Right ventricle myocardium superior (tissue), 1 donor: ENCODE measurements around the gene DPH6. TPM values are rescaled to one million over a fixed set of nuclear protein-coding genes. Genes with fewer than 3 reads are reported as not detected.
A peak's percentile ranks its signal among the peaks of the same experiment; 100 is the strongest.
"Not testable (repeated sequence)": the region's sequence is repeated elsewhere in the genome, so short reads cannot be mapped to it uniquely, and the experiment has no call there.

Experiments
- ATAC-seq: fragments of 200-7000 bp; cut with Tn5 transposase; one replicate; pipeline ENCODE4 v1.9.1; 2020; ENCODE audit warnings: mild to moderate bottlenecking; ENCODE audit not compliant: poor library complexity
- DNase-seq: peaks from one replicate; pipeline ENCODE4 v3.0.0-alpha.2; 2020
- intact Hi-C: fragments of 100-400 bp; cut with DNase I; formaldehyde crosslinking; loops from one replicate; pipeline ENCODE4 v1.11.2; 2022
- long read RNA-seq: library from polyadenylated mRNA; unstranded; transcript quantifications from one replicate; pipeline ENCODE4 v2.0.0, GENCODE V29; 2021
- total RNA-seq: library from RNA; stranded (reverse); fragmentation: NEBNext Ultra II Directional; extraction: Animal tissue kit (Norgen Biotek cat#: 25700); gene quantifications from one replicate; pipeline ENCODE4 v1.2.1, GENCODE V29; 2021
- donor health status: DM: no; HTN: yes; CAD: no; lungs with severe emphysema.

The DPH6 gene, protein sequence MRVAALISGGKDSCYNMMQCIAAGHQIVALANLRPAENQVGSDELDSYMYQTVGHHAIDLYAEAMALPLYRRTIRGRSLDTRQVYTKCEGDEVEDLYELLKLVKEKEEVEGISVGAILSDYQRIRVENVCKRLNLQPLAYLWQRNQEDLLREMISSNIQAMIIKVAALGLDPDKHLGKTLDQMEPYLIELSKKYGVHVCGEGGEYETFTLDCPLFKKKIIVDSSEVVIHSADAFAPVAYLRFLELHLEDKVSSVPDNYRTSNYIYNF
- 17.6 TPM for total RNA-seq
- long read RNA-seq, transcript DPH6-201 (9 exons, 2,099 nt) = major isoform, 10 of 19 reads
- long read RNA-seq, partial matches to known transcripts = 2 of 19 reads
- long read RNA-seq, other reads (novel, unspliced or antisense) = 4 of 19 reads

DNA sequence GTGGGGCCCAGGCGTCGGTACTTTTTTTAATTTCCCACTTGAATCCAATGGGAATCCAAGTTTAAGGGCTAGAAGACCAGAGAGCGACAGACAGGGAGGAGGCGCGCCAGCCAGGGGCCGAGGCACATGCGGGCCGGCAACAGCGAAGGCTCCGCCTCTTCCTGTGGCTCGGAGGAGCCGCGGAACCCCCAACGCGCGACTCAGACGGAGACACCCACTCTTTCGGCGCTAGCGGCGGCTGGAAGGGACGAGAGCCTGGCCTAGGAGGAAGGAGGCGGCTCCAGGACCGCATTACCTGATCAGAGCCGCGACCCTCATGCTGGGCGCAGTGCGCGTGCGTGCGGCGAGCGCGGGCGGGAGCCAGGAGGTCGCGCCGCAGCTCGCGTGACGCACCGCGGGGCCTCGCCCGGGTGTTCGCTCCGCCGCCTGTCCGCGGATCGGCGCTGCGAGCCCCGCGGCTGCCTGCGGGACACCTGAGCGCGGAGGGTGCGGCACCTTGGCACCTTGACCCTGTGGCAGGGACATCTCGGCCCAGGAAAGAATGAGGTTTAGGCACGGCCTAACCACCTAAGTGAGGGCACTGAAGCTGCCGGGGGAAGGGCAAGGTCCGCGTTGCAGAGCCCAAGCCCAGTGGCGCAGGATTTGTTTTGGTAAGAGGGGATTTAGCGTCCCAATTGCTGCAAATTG lies at the start of gene DPH6:
Gene DPH6, minus strand, starts transcription at position 342 of the 687 bp plus-strand sequence. Its CDS starts 24 bp downstream, at position 318.
- intact Hi-C loops = loop anchor here (10.0 kb wide), 1 partner anchor 149 kb away; no protein-coding TSS in a partner anchor
- peak; percentile 96 for ATAC-seq
- DNase-seq = peak; percentile 92

DNA sequence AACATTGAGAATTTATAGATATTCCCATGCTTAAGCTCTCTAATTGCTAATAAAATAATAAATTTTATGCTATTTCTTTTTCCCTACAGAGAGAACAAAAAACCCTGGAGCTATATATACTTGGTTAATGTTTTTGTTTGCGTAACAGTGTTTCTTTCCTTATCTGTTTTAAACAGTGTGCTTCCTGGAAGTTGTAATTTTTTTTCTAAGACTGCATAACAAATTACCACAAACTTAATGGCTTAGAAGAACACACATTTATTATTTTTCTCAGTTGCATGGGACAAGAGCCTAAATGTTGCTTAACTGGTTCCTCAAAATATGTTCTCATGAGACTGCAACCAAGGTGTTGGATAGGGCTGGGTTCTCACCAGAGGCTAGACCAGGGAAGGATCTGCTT lies 49.7 kb upstream of the DPH6 start:
- intact Hi-C loops = no loop called here
- DNase-seq (no peak), ATAC-seq (no peak)

DNA sequence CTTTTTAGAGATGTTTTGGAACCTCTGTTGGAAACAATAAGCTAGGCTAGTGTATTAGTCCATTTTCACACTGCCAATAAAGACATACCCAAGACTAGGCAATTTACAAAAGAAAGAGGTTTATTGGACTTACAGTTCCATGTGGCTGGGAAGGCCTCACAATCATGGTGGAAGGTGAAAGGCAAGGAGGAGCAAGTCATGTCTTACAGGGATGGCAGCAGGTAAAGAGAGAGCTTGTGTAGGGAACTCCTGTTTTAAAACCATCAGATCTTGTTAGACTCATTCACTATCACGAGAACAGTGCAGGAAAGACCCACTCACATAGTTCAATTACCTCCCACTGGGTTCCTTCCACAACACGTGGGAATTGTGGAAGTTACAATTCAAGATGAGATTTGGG lies 46.0 kb upstream of the DPH6 start:
- ATAC-seq, DNase-seq, intact Hi-C loops: not testable (repeated sequence)

DNA sequence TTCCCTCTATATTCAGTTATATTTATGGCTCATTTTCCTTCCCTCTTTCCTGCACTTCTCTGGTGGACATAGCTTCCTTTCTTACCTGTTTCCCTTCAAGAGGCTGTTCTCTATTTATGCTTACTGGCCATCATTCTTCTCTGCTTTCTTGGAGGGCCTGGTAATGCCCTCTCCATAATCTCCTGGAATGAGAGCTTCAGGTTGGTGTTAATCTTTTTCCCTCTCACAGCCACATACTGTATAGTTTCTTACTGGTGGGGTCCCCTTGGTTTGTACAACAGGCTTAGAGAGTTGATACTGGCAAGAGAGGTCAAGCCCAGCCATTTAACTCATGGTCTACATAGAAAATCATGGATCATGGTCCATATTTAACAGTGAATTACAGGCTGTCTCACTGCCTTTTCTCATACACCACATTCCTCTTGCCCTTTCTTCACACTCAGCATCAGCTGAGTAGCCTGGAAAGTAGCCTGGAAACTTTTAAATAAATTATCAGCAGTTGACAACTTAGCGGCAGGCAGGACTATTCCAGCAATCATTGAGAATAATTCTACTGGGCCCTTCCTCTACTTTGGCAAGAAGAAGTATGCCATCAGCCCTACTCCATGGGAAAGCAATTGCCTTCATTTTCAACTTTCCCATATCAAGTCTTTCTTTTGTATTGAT lies 38.0 kb upstream of the DPH6 start:
- peak; percentile 94 for ATAC-seq
- intact Hi-C loops = no loop called here
- DNase-seq = no peak

DNA sequence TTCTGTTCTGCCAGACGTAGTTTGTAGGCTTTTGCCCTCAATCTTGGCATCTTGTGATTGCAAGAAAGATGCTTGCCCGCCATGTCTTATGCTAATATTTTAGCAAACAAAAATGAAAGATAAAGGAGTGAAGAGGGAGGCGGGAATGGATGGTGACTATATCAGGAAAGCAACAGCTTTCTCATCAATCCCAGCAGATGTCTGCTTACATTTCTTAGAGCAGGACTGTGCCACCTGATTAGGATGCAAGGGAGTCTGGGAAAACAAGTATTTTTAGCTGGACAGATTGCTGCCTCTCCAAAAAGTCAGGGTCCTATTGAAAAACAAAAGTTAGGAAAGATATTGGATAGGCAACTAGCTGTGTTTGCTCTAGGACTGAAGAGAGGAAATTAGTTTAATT lies 34.6 kb upstream of the DPH6 start:
- ATAC-seq = no peak
- intact Hi-C loops = no loop called here
- no peak for DNase-seq

DNA sequence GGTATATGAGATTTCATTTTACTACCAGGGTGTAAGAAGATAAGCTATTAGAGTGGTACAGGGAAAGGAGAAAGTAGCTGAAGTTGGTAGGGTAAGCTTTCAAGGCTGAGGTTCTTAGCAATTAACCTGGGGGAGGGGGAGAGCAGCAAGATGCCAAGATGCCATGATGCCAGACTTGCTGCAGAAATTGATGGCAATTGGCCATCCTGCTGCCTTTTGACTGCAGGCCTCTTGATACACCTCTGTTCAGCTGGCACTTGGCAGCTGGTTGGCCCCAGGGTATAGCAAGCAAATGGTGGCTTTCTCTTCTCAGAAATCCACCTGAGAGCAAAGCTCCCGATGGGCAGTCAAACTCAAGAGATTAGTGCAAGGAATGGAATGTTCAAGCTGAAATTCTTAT lies 21.4 kb upstream of the DPH6 start:
- ATAC-seq = peak; percentile 46
- intact Hi-C loops = no loop called here
- DNase-seq = no peak

DNA sequence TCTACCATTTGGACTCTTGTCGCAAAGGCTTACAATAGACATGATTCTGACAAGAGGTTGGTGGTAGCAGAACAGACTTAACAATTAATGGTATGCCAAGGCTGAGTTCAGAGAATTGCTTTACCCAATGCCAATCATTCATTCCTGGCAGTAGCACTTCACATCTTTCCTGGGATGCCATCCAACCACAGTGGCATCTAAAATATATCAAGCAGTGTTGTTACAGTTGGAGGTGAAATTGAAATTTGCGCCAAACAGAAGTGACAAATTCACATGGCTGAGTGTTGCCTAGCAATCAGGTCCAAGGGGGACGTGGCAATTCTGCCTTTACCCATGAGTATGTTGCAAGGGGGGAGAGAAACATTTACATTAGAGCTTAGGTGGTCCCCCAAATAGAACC lies 21.0 kb upstream of the DPH6 start:
- ATAC-seq (peak; percentile 90), DNase-seq (no peak)
- intact Hi-C loops = no loop called here

DNA sequence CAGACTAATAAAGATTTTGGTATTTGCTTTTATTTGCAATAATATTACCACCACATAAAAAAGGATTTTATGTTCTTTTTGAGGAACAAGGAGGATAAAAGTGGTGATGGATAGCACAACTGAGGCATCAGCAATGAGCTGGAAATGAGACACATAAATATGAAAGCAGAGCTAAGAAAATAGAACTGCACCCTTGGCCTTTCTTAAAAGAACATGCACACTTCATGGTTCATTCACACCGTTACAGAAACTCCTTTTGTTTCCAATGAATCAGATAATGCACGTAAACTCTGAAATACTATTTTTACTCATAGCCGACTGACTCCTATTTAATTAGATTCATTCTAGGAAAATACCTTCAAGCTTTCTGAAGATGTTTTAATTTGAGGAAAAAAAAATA lies 19.9 kb upstream of the DPH6 start:
- no peak for DNase-seq
- intact Hi-C loops = no loop called here
- ATAC-seq = no peak

DNA sequence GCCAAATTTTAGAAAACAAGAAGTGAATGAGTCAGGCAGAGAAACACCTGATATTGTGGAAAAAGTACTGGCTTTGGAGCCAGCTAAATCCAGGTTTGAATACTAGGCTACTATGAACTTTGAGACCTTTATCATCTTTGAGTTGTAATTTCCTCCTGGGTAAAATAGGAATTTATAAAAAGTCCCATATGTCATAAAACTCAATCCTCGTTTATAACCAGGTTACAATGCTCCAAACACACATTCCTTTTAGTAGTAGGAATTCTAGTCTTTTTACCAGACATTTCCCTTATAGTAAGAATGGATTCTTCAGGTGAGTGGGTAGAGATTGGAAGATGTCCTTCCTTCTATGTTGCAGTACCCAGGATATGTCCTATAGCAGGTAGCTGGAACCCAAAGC lies 16.7 kb upstream of the DPH6 start:
- ATAC-seq = no peak
- DNase-seq = no peak
- intact Hi-C loops = no loop called here

DNA sequence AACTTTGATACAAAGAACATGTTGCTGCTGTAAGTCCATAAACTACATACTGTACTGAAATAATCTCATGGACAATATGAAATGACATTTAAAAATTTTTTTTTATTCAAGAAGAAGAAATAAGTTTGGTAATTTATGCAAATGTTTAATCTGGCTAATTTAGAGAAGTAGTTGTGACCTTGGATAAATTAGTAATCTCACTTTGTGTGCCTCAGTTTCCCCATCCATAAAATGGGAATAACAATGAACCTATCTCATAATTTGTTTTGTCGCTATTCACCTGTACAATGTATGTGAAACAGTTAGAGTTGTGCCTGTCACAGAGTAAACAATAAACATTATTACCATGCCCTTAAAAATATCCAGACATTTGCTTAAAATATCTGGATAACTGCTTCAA lies 15.3 kb upstream of the DPH6 start:
- DNase-seq (no peak), ATAC-seq (no peak)
- intact Hi-C loops = loop anchor here (2.0 kb wide), 1 partner anchor 75 kb away; no protein-coding TSS in a partner anchor

DNA sequence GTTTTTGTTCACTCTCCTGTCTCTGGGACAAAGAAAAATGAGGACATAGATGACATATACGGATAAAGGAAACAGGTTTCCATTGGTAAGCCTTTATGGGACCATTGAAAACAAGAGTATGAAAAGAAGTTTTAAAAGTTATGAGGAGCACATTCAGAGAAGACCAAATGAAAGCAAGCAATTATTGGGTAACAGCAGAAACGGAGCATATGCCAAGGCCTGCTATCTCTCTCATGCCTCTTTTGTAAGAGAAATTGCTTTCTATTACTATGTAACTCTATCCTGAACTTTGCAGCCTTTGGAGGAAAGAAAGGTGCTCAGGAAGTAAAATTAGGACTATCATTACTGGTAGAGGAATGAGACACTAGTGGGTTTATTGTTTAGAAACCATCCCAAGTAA lies 14.9 kb upstream of the DPH6 start:
- intact Hi-C loops = loop anchor here (2.0 kb wide), 1 partner anchor 76 kb away; no protein-coding TSS in a partner anchor
- ATAC-seq (no peak), DNase-seq (no peak)

DNA sequence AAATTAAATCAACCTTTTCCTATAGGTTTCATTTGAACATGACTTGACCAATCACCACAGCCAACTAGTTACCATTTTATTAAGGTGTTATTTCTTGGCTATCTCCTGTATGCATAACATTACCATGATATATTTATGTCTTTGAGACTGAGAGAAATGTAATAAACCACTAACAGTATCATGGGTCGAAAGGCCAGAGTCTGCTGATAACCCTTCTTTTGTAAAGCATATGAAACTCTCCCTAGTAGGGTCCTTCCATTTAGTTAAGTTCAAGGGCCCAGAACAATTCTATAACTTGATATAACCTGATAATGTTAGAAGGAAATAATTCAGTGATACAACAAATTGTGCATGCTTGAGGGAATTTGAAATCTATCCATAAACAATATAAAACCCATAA lies 14.3 kb upstream of the DPH6 start:
- ATAC-seq (no peak), DNase-seq (no peak)
- intact Hi-C loops = loop anchor here (2.0 kb wide), 1 partner anchor 77 kb away; no protein-coding TSS in a partner anchor

DNA sequence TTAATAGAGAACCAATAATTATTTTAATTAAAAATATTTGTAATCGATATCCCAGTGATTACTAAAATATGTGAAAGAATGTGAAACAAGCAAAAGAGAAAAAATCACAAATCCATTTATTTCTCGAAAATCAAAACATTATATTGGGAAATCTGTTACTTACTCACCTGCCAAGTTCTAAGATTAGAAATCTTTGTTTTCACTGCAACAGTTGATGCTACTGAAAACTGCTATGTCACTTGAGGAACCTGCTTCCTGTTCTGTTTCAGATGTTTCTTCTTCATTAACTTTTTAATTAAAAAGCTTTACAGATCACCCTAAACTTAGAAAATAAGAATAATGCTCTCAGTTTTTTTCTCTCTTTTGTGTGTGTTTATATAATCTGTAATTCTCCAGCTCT lies 13.7 kb upstream of the DPH6 start:
- intact Hi-C loops = loop anchor here (2.0 kb wide), 1 partner anchor 77 kb away; no protein-coding TSS in a partner anchor
- DNase-seq (no peak), ATAC-seq (no peak)

DNA sequence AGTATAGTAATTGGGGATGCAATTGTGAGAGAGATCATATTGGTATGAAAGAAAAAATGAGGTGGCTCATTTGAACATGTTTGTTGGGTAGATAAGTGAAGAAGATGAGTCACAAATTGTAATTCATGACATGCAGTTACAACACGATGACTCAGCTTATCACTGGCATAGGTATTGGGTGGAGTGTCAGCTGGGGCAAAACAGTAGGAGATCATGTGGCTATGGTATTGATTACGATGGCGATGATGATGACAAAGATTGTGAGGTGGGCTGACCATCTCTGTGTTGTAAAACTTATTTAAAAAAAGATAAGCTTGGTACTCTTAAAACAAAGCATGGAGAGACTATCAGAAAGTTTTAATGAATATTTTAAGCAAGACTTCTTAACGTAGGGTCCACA lies 11.6 kb upstream of the DPH6 start:
- intact Hi-C loops = no loop called here
- no peak for ATAC-seq
- DNase-seq = no peak

DNA sequence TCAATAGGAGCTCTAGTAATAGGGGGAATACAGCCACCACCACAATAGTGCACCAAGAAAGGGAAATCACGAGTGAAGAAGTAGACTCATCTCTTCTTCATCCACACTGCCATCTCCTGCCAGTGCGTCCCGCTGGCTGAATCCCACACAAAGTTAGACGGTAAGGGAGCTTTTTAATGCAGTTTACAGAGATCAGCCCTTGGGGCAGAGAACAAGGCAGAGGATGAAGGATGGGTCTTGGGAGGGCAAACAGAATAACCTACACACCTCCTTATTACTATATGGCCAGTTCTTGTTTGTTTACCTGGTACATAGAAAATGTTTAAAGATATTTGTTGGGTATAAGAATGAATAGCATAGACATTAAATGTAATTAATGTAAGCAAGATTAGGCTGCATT lies 11.0 kb upstream of the DPH6 start:
- DNase-seq (no peak), ATAC-seq (no peak)
- intact Hi-C loops = no loop called here

DNA sequence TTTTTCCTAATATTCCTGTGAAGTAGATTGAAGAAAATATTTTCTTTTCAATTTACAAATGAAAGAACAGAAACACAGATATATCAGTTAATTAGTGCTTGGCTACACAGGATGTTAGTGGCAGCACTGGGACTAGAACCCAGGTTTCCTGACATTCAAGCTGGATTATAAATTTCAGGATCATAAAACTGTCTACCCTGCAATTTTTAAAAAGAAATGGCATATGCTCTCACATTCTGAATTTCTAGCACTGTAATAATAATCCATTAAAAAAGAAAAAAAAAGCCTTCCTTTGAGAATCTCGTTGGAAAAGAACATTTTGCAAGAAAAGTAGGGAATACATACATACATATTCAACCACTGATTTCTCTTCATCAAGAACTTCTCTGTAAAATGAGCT lies 9.3 kb upstream of the DPH6 start:
- no peak for ATAC-seq
- DNase-seq = no peak
- intact Hi-C loops = no loop called here

DNA sequence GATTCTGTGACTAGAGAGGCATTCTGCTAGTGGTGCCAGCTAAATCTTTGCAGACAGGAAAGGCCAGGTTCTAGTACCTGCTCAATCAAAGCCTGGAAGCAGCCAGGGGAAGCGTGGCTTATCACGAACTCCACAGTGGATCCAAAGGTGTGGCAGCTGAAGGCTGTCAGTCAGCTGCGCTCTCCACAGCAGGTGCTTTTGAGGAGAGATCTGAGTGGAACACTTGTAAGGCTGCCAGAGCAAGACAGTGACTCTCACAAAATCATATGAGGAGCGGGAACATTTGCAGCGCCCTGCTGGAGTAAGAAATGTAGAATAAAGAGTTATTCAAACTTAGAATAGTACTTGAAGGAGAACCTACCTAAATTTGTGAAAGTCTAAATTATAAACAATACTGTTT lies 5.0 kb upstream of the DPH6 start:
- DNase-seq = no peak
- no peak for ATAC-seq
- intact Hi-C loops = no loop called here

DNA sequence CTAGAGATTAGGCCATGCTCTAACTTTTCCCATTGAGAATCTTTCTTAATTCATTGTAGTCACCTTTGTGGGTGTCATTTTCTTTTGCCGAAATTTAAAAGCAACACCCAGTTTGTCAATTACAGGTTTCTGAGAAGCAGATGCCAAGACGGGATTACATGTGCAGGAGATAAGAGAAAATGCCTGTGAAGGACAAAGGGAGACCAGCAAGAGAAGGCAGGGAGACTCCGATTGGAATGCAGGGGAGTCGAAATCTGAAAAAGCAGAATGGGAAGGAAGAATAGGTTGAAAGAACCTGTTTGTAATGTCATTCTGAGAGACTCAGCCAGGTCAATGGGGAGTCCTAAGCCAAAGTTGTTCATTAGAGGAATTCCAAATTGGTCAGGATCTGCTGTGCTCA lies 3.6 kb upstream of the DPH6 start:
- intact Hi-C loops = loop anchor here (10.0 kb wide), 1 partner anchor 145 kb away; no protein-coding TSS in a partner anchor
- DNase-seq = no peak
- ATAC-seq = no peak

DNA sequence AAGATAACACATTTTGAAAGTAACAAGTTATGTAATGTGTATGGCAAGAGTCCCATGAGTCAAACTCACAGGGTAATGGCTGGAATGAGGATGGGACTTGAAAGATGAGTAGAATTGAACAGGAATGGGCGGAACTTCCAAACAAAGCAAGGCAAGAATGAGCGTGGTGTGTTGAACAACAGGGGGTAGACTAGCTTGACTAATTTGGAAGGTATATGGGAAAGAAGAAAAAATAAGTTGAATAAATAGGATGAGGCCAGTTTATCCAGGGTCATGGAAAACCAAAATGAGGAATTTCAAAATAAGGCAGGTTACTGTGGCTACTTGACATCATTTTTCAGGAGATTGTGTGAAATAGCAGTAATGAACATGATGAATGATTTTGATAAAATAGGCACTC lies 2.5 kb upstream of the DPH6 start:
- no peak for ATAC-seq

More for the DNA sequence above, 2.5 kb upstream of the DPH6 start:
- DNase-seq = no peak
- intact Hi-C loops = loop anchor here (10.0 kb wide), 1 partner anchor 146 kb away; no protein-coding TSS in a partner anchor
